ENCODE results near the gene IRX2.

DNA sequence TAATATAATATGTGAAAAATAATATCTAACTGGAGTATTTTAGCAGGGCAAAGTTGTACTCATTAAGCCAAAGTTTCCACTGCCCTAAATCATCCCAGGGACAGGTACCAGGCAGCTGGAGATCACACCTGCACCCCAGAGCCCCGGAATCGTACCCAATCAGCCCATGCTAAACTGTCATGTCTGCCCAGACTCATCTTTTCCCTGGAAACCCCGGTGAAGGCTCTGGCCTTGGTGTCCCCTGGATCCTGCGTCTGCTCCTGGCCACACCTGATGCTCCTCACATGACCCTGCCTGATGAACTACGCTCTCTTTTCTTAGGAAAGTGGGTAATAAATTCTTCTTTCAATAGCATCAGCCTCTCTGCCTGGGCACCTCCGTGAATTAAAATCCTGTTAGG is 15.6 kb upstream of the IRX2 start:
- TF ChIP-seq, protein P1, sequence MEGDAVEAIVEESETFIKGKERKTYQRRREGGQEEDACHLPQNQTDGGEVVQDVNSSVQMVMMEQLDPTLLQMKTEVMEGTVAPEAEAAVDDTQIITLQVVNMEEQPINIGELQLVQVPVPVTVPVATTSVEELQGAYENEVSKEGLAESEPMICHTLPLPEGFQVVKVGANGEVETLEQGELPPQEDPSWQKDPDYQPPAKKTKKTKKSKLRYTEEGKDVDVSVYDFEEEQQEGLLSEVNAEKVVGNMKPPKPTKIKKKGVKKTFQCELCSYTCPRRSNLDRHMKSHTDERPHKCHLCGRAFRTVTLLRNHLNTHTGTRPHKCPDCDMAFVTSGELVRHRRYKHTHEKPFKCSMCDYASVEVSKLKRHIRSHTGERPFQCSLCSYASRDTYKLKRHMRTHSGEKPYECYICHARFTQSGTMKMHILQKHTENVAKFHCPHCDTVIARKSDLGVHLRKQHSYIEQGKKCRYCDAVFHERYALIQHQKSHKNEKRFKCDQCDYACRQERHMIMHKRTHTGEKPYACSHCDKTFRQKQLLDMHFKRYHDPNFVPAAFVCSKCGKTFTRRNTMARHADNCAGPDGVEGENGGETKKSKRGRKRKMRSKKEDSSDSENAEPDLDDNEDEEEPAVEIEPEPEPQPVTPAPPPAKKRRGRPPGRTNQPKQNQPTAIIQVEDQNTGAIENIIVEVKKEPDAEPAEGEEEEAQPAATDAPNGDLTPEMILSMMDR (IDR thresholded peaks at IDR 0.05): no peak
- no peak for TF ChIP-seq POLR2A (IDR thresholded peaks at IDR 0.05)

All from body of pancreas (tissue), 4 donors.